SK-N-SH (cell line): ENCODE results near the gene PAF1. TPM values are rescaled to one million over a fixed set of nuclear protein-coding genes. Genes with fewer than 3 reads are reported as not detected.

ENCODE experiments used
- CTCF ChIA-PET: fragments of 300-600, 350-600 bp; formaldehyde crosslinking; extraction: SDS; loops from one replicate; lab custom pipeline; 2021; lab: Yijun Ruan, JAX
- POLR2A ChIA-PET: fragments of 350-600 bp; sonication (Branson Sonifier 250); formaldehyde crosslinking; extraction: SDS; loops from one replicate; lab custom pipeline; 2020; ENCODE audit warnings: antibody characterized with exemption, inconsistent platforms; lab: Yijun Ruan, JAX
- DNase-seq: peaks from one replicate; pipeline ENCODE4 v3.0.0; 2012
- H2AFZ ChIP-seq: fragments of 200-600 bp; sonication (generic); 2 replicates; pipeline ENCODE4 v1.8.1; 2016; ENCODE audit warnings: antibody characterized with exemption, mild to moderate bottlenecking, low read depth
- H3F3A ChIP-seq: fragments of 200-600 bp; sonication (generic); replicated peaks from 2 replicates; pipeline ENCODE3; 2016; ENCODE audit warnings: antibody characterized with exemption, mild to moderate bottlenecking; ENCODE audit not compliant: insufficient read depth
- H3K27ac ChIP-seq, 2 experiments: fragments of 200-500 bp in 1 of 2; fragments of 200-600 bp in 1 of 2; sonication (Bioruptor generic) in 1 of 2; sonication (generic), shearing (Covaris generic) in 1 of 2; 2 replicates each; pipeline versions ENCODE4 v1.5.1 to v1.6.1; 2014 to 2016; ENCODE audit warnings: low read depth in 2 of 2, inconsistent platforms in 1 of 2, low read length in 1 of 2, mild to moderate bottlenecking in 1 of 2, mixed read lengths in 1 of 2
- H3K27me3 ChIP-seq: fragments of 200-600 bp; sonication (generic), shearing (Covaris generic); 2 replicates; pipeline ENCODE4 v1.6.1; 2016; ENCODE audit warnings: mixed run types; ENCODE audit not compliant: insufficient read depth
- H3K36me3 ChIP-seq, 2 experiments: fragments of 200-500 bp in 1 of 2; fragments of 200-600 bp in 1 of 2; sonication (Bioruptor generic) in 1 of 2; sonication (generic) in 1 of 2; replicated peaks in 1 of 2; 2 replicates each; pipeline versions ENCODE3 to v1.5.1; 2014 to 2016; ENCODE audit warnings: low read length in 1 of 2, mild to moderate bottlenecking in 1 of 2; ENCODE audit not compliant: insufficient read depth in 2 of 2, control insufficient read depth in 1 of 2
- H3K4me1 ChIP-seq, 2 experiments: fragments of 200-500 bp in 1 of 2; fragments of 200-600 bp in 1 of 2; sonication (Bioruptor generic) in 1 of 2; sonication (generic), shearing (Covaris generic) in 1 of 2; 2 replicates each; pipeline versions ENCODE4 v1.5.1 to v1.6.1; 2014 to 2016; ENCODE audit warnings: low read depth in 1 of 2, low read length in 1 of 2, mixed run types in 1 of 2; ENCODE audit not compliant: insufficient read depth in 2 of 2, control insufficient read depth in 1 of 2
- H3K4me2 ChIP-seq: fragments of 200-600 bp; sonication (generic), shearing (Covaris generic); 2 replicates; pipeline ENCODE4 v1.6.1; 2017; ENCODE audit warnings: mixed run types
- H3K4me3 ChIP-seq, 2 experiments: fragments of 200-500 bp in 1 of 2; fragments of 200-600 bp in 1 of 2; sonication (Bioruptor generic) in 1 of 2; sonication (generic), shearing (Covaris generic) in 1 of 2; 2 replicates each; pipeline versions ENCODE4 v1.5.1 to v1.8.1; 2014 to 2016; ENCODE audit warnings: low read depth in 2 of 2, inconsistent platforms in 1 of 2, low read length in 1 of 2, mild to moderate bottlenecking in 1 of 2, mixed read lengths in 1 of 2, moderate library complexity in 1 of 2
- H3K79me2 ChIP-seq: fragments of 200-600 bp; sonication (generic); 2 replicates; pipeline ENCODE4 v1.8.1; 2017; ENCODE audit warnings: mild to moderate bottlenecking; ENCODE audit not compliant: insufficient read depth
- H3K9ac ChIP-seq: fragments of 200-600 bp; sonication (generic); 2 replicates; pipeline ENCODE4 v1.6.1; 2017; ENCODE audit warnings: mixed run types
- H3K9me2 ChIP-seq: fragments of 200-600 bp; sonication (generic); 2 replicates; pipeline ENCODE4 v1.6.1; 2017; ENCODE audit warnings: mixed run types
- H3K9me3 ChIP-seq: fragments of 200-600 bp; sonication (generic); 2 replicates; pipeline ENCODE4 v1.6.1; 2017; ENCODE audit warnings: mixed run types, mild to moderate bottlenecking, moderate library complexity
- H4K20me1 ChIP-seq: fragments of 200-600 bp; sonication (generic); 2 replicates; pipeline ENCODE4 v1.6.1; 2017; ENCODE audit warnings: mild to moderate bottlenecking, mixed run types; ENCODE audit not compliant: insufficient read depth
- CHD2 ChIP-seq: fragments of 150-350 bp; IDR thresholded peaks from 2 replicates; pipeline ENCODE4 v1.6.1; 2018; ENCODE audit warnings: low read length; ENCODE audit not compliant: partially characterized antibody
- EZH2phosphoT487 ChIP-seq: fragments of 200-600 bp; sonication (generic); IDR thresholded peaks from 2 replicates; pipeline ENCODE4 v1.6.1; 2017; ENCODE audit warnings: low read depth, mixed run types, mild to moderate bottlenecking, antibody characterized with exemption, moderate library complexity, borderline replicate concordance
- FOXM1 ChIP-seq: IDR thresholded peaks from 2 replicates; pipeline ENCODE4 v1.4.0; 2012; ENCODE audit warnings: low read depth, mild to moderate bottlenecking
- GABPA ChIP-seq: IDR thresholded peaks from 2 replicates; pipeline ENCODE4 v1.4.0; 2012; ENCODE audit warnings: low read depth, mild to moderate bottlenecking
- GATA2 ChIP-seq: sonication (generic); formaldehyde crosslinking; IDR thresholded peaks from 2 replicates; pipeline ENCODE4 v1.5.0; 2020; ENCODE audit warnings: mild to moderate bottlenecking, missing genetic modification reagents
- MEF2A ChIP-seq: IDR thresholded peaks from 2 replicates; pipeline ENCODE4 v1.4.0; 2012; ENCODE audit warnings: low read depth, borderline replicate concordance
- NFIC ChIP-seq: IDR thresholded peaks from 2 replicates; pipeline ENCODE4 v1.4.0; 2012; ENCODE audit warnings: borderline replicate concordance
- POLR2AphosphoS5 ChIP-seq: IDR thresholded peaks from 2 replicates; pipeline ENCODE4 v1.6.1; 2012; ENCODE audit warnings: low read depth, low read length
- RCOR1 ChIP-seq: fragments of 150-350 bp; IDR thresholded peaks from 2 replicates; pipeline ENCODE4 v1.6.1; 2017; ENCODE audit warnings: antibody characterized with exemption, low read length
- RFX5 ChIP-seq: IDR thresholded peaks from 2 replicates; pipeline ENCODE4 v1.6.1; 2012; ENCODE audit warnings: mild to moderate bottlenecking, improper control_type of control experiment, low read length
- SIN3A ChIP-seq: IDR thresholded peaks from 2 replicates; pipeline ENCODE4 v1.6.1; 2012; ENCODE audit warnings: low read depth, mild to moderate bottlenecking, low read length, moderate library complexity, borderline replicate concordance
- WGBS: methylation state at CpG from one replicate; pipeline ENCODE4 v1.1.6; 2017; ENCODE audit warnings: low lambda C conversion rate; 5-methylcytosine and 5-hydroxymethylcytosine counted together
- polyA plus RNA-seq, 3 experiments: library from polyadenylated mRNA; depleted of rRNA; stranded (reverse); fragments of >200 nt; gene quantifications; 2 replicates each; pipeline ENCODE4 v1.2.3, GENCODE V29; 2012
- TF ChIP-seq, protein P1 (sequence below): IDR thresholded peaks from 2 replicates; pipeline ENCODE4 v1.4.0; 2012; ENCODE audit warnings: low read depth, borderline replicate concordance
- TF ChIP-seq, protein P2 (sequence below): IDR thresholded peaks from 2 replicates; pipeline ENCODE4 v1.6.1; 2012; ENCODE audit warnings: mild to moderate bottlenecking, low read depth, low read length, moderate library complexity
- TF ChIP-seq, protein P3 (sequence below): IDR thresholded peaks from 2 replicates; pipeline ENCODE4 v1.4.0; 2012; ENCODE audit warnings: low read depth
- TF ChIP-seq, protein P4 (sequence below): IDR thresholded peaks from 2 replicates; pipeline ENCODE4; 2012

Gene PAF1
- polyA plus RNA-seq, 1 of the 3 experiments (the other 2 are of a cell fraction), result 65.3 TPM

DNA sequence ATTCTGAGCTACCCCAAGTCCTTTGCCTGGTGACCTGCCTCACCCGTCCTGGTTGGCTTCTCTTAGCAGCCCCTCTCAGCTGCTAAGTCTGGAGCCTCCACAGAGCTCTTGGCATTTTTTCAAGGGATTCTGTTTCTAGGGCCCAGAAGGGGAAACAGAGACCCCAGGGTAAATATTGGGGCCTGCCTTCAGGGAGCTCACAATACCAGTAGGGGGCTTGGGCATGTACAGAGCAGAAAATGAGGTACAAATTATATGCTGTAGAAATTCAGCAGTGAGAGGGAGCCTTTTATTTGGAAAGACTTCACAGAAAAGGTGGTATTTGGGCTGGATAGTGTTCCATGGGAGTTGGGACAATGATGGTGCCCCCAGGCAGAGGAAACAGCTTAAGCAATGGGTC lies 45.0 kb downstream of the PAF1 start:
- DNase-seq, result no peak
- H3K9me2 ChIP-seq, result no peaks in the 10 kb centered on the region
- WGBS, result 91% methylated on average over 1 of the region's 1 CpG
- ChIA-PET CTCF (no interaction called here), POLR2A (no interaction called here)
- H3K27ac ChIP-seq, result no peak overlapping the region
- H3K27me3 ChIP-seq, result no peaks in the 10 kb centered on the region
- no peak overlapping the region for H3K4me2 ChIP-seq
- H3K4me3 ChIP-seq, result no peak overlapping the region
- H3K79me2 ChIP-seq, result peaks cover 82% of the 10 kb centered on the region
- TF ChIP-seq GATA2 (CRISPR knock-in tag) (no peak), MEF2A (no peak), RCOR1 (no peak), NFIC (no peak), CHD2 (no peak), EZH2phosphoT487 (no peak)
- TF ChIP-seq, protein P1, sequence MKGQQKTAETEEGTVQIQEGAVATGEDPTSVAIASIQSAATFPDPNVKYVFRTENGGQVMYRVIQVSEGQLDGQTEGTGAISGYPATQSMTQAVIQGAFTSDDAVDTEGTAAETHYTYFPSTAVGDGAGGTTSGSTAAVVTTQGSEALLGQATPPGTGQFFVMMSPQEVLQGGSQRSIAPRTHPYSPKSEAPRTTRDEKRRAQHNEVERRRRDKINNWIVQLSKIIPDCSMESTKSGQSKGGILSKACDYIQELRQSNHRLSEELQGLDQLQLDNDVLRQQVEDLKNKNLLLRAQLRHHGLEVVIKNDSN, result no peak
- TF ChIP-seq, protein P2, sequence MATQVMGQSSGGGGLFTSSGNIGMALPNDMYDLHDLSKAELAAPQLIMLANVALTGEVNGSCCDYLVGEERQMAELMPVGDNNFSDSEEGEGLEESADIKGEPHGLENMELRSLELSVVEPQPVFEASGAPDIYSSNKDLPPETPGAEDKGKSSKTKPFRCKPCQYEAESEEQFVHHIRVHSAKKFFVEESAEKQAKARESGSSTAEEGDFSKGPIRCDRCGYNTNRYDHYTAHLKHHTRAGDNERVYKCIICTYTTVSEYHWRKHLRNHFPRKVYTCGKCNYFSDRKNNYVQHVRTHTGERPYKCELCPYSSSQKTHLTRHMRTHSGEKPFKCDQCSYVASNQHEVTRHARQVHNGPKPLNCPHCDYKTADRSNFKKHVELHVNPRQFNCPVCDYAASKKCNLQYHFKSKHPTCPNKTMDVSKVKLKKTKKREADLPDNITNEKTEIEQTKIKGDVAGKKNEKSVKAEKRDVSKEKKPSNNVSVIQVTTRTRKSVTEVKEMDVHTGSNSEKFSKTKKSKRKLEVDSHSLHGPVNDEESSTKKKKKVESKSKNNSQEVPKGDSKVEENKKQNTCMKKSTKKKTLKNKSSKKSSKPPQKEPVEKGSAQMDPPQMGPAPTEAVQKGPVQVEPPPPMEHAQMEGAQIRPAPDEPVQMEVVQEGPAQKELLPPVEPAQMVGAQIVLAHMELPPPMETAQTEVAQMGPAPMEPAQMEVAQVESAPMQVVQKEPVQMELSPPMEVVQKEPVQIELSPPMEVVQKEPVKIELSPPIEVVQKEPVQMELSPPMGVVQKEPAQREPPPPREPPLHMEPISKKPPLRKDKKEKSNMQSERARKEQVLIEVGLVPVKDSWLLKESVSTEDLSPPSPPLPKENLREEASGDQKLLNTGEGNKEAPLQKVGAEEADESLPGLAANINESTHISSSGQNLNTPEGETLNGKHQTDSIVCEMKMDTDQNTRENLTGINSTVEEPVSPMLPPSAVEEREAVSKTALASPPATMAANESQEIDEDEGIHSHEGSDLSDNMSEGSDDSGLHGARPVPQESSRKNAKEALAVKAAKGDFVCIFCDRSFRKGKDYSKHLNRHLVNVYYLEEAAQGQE, result no peak
- no peak overlapping the region for H2AFZ ChIP-seq
- no peak overlapping the region for H3K9ac ChIP-seq
- H3K4me1 ChIP-seq, result peaks cover 0 to 12% of the 10 kb centered on the region in 2 experiments; a peak in 3 of 4 replicates
- peaks cover 52% of the 10 kb centered on the region for H4K20me1 ChIP-seq
- H3F3A ChIP-seq, result peaks cover 4% of the 10 kb centered on the region
- H3K9me3 ChIP-seq, result no peaks in the 10 kb centered on the region
- peaks cover 24 to 34% of the 10 kb centered on the region in 2 experiments for H3K36me3 ChIP-seq

DNA sequence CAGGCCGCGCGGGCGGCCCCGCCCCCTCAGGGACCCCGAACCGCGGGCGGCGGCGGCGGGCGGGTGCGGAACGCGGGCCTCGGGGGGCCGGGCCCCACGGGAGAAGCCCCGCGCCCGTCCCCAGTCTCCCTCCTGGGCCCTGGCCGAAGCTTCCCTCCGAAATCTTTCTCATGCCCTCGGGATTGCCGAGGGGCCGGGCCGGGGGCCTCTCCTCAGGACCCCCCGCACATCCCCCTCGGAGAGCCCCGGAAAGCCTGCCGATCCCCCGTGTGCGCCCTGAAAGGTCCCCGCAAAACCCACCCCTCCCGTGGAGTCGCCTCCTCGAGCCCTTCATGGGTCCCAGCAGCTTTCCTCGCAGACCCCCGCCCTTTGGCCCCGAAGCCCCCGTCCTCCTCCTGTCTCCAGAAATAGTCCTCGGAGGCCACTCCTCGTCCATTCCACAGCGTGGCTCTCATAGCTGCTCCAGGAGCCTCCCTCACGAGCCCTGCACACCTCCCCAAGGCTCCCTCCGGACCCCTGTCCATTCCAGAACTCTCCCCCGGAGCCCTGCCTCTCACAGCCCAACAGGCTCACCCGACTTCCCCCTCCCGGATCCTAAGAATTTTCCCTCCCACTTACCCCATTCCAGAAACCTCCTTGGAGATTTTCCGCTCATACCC lies 48.1 kb downstream of the PAF1 start:
- peaks cover 5% of the 10 kb centered on the region for H3F3A ChIP-seq
- H3K4me2 ChIP-seq, result peak overlapping the region; percentile 71
- ChIA-PET CTCF (interaction anchor here (0.6 to 2.7 kb wide), 10 partner anchors 10 to 221 kb away, joined by 3 to 10 read pairs (median 4); no protein-coding TSS in a partner anchor), POLR2A (interaction anchor here (1.0 to 1.4 kb wide), 3 partner anchors 19 to 93 kb away, joined by 3 to 6 read pairs (median 4); partner anchors contain the start of gene RPS16)
- H4K20me1 ChIP-seq, result peaks cover 37% of the 10 kb centered on the region
- H3K27me3 ChIP-seq, result no peaks in the 10 kb centered on the region
- H3K36me3 ChIP-seq, result peaks cover 16 to 17% of the 10 kb centered on the region in 2 experiments
- WGBS, result 4% methylated on average over 9 of the region's 51 CpGs
- H3K9me3 ChIP-seq, result no peaks in the 10 kb centered on the region
- peak; percentile 33 for DNase-seq
- H3K9me2 ChIP-seq, result no peaks in the 10 kb centered on the region
- H3K4me3 ChIP-seq, result peak overlapping the region; percentile 76 to 81
- no peak overlapping the region for H2AFZ ChIP-seq
- H3K4me1 ChIP-seq, result peaks cover 0 to 15% of the 10 kb centered on the region in 2 experiments; a peak in 3 of 4 replicates
- H3K9ac ChIP-seq, result peak overlapping the region; percentile 93
- peak overlapping the region in 1 of 2 experiments; percentile 39; a peak in 2 of 4 replicates for H3K27ac ChIP-seq
- peaks cover 53% of the 10 kb centered on the region for H3K79me2 ChIP-seq
- TF ChIP-seq, protein P3, sequence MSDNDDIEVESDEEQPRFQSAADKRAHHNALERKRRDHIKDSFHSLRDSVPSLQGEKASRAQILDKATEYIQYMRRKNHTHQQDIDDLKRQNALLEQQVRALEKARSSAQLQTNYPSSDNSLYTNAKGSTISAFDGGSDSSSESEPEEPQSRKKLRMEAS, result no peak
- TF ChIP-seq SIN3A, result no peak
- no peak for TF ChIP-seq GABPA
- TF ChIP-seq GATA2 (CRISPR knock-in tag), result no peak
- TF ChIP-seq, protein P4, sequence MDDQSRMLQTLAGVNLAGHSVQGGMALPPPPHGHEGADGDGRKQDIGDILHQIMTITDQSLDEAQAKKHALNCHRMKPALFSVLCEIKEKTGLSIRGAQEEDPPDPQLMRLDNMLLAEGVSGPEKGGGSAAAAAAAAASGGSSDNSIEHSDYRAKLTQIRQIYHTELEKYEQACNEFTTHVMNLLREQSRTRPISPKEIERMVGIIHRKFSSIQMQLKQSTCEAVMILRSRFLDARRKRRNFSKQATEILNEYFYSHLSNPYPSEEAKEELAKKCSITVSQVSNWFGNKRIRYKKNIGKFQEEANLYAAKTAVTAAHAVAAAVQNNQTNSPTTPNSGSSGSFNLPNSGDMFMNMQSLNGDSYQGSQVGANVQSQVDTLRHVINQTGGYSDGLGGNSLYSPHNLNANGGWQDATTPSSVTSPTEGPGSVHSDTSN, result no peak
- TF ChIP-seq FOXM1, result no peak
- TF ChIP-seq, protein P2, result no peak
- TF ChIP-seq POLR2AphosphoS5, result no peak
- no peak for TF ChIP-seq RFX5
